LNCAP (cell line): Measurements from ENCODE around the gene NLRP9.

Source experiments
- TF ChIP-seq, protein P1 (sequence below): fragments of 450-650 bp; IDR thresholded peaks from 2 replicates; pipeline ENCODE4 v1.5.1; 2017; ENCODE audit warnings: mild to moderate bottlenecking

Gene NLRP9

DNA sequence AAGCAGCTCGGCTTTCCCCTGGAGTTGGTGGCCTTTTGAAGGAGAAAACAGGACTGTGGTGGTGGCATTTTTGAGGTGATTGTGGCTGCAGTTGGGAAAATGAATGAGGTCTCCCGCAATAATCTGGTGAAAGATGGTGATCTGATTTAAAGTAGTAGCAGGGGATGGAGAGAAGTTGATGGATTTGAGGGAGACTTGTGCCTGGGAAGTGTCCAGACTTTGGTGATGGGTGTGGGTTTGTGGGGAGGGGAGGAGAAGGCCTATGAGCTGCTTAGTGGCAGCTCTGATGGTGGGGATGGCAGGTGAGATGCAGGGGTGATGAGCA lies 67.2 kb downstream of the NLRP9 start:
- TF ChIP-seq, protein P1, sequence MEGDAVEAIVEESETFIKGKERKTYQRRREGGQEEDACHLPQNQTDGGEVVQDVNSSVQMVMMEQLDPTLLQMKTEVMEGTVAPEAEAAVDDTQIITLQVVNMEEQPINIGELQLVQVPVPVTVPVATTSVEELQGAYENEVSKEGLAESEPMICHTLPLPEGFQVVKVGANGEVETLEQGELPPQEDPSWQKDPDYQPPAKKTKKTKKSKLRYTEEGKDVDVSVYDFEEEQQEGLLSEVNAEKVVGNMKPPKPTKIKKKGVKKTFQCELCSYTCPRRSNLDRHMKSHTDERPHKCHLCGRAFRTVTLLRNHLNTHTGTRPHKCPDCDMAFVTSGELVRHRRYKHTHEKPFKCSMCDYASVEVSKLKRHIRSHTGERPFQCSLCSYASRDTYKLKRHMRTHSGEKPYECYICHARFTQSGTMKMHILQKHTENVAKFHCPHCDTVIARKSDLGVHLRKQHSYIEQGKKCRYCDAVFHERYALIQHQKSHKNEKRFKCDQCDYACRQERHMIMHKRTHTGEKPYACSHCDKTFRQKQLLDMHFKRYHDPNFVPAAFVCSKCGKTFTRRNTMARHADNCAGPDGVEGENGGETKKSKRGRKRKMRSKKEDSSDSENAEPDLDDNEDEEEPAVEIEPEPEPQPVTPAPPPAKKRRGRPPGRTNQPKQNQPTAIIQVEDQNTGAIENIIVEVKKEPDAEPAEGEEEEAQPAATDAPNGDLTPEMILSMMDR, result no peak

DNA sequence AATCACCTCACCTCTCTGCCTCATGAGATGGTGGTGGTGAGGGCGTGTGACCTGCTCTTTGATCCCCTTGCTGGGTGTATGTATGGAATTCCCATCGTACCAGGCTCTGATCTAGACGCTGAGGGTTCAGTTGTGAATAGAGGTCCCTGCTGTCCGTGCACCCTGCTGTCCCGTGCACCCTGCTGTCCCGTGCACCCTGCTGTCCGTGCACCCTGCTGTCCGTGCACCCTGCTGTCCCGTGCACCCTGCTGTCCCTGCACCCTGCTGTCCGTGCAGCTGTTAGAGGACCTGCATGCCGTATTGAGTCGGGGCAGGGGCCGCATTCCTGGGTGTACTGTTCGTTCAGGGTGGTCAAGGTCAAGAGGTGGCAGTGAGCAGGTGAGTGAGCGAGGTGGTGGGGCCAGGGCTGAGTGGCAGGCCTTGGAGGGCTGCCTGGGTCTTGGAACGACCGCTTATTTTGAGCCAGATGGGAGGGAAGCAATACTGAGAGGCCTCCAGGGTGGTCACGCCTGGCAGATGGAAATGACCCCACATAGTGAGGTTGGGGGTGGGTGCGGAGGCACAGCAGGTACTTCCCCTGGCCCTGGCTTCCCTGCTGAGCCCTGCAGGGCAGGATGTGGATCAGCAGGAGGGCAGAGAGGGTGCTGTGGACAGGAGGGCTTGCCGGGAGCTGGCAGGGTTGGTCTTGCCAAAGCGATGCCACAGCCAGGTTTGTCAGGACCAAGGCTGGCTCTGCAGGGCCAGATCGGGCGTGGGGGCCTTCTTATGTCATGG lies 67.7 kb downstream of the NLRP9 start:
- TF ChIP-seq, protein P1, result no peak

DNA sequence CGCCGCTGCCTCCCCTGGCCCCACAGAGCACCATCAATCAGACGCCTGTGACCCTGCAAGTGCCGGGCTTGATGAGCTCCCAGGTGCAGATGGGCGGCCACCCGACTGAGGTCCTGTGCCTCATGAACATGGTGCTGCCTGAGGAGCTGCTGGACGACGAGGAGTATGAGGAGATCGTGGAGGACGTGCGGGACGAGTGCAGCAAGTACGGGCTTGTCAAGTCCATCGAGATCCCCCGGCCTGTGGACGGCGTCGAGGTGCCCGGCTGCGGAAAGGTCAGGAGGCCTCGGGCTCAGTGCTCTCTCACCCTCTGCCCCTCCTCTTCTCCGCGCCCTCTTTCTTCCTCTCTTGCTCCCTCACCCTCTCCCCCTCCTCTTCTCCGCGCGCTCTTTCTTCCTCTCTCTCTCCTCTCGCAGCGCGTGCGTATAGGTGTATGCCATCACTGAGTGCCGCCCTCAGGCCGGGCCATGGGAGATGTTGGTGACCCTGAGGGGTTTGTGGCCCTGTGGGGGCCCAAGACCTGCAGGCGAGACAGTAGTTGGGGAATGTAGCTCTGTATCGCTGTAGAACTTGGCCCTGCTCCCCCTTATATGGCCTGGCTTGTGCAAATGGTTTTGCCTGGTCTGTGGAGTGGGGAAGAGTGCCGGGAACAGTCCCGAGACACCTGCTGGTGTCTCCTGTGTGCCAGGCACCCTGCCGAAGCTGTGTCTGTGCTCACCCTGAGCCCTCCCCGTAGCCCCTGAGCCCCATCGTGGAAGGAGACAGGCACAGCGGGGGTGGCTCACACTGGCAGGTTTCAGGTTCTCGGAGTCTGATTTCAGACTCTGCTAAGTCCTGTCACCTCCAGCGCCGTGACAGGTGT lies 68.6 kb downstream of the NLRP9 start:
- TF ChIP-seq, protein P1, result no peak

DNA sequence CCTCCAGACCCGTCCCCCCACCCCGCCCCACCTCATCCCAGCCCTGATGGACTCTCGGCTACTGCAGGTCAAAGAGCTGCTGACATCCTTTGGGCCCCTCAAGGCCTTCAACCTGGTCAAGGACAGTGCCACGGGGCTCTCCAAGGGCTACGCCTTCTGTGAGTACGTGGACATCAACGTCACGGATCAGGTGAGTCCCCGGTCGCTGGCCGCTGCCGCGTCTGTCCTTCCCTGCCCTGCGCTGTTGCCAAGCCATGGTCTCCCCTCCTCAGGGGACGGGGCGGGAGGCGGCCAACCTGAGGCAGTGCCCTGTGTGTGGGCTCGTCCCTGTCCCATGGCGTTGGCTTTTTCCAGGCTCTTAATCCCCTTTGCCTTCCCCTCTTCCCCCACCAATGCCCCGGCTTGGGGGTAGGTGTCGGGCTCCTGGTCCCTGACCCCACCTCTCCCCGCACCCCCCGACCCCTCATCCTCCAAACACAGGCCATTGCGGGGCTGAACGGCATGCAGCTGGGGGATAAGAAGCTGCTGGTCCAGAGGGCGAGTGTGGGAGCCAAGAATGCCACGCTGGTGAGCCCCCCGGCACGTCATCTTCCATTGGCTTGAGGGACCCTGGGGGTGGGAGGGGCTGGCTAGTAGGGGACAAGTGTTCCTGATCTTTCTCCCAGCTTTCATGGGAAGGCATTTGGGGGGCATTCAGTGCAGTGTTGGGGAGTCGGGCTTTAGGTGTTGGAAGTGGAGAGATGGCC lies 69.4 kb downstream of the NLRP9 start:
- TF ChIP-seq, protein P1, result no peak

DNA sequence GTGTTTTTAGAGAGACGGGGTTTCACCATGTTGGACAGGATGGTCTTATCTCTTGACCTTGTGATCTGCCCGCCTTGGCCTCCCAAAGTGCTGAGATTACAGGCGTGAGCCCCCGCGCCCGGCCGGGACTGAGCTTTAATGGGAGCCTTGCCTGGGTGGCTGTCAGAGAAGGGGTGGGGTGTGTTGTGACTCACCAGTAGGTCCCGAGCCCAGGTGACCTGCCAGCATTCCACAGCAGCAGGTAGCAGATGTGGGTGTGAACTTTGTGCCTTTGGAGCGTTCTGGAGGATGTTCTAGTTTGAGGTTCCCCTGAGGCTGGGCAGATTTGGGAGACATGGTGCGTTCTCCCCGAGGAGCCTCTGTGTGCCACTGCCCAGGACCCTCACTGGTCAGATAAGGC lies 70.2 kb downstream of the NLRP9 start:
- TF ChIP-seq, protein P1, result no peak

DNA sequence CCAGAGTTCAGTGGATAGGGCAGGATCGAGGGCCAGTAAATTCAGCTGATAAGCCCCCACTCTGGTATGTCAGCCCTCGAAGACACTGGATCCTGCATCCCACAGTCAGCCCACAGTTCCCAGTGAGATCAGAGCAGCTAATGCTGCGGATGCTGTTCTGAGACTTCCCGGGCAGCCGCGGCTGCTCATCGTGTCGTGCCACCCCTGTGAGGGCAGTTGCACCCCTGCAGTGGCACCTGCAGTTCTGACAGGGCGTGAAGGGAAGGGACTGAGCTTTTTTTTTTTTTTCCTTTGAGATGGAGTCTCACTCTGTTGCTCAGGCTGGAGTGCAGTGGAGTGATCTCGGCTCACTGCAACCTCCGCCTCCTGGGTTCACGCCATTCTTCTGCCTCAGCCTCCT lies 70.7 kb downstream of the NLRP9 start:
- TF ChIP-seq, protein P1, result no peak

DNA sequence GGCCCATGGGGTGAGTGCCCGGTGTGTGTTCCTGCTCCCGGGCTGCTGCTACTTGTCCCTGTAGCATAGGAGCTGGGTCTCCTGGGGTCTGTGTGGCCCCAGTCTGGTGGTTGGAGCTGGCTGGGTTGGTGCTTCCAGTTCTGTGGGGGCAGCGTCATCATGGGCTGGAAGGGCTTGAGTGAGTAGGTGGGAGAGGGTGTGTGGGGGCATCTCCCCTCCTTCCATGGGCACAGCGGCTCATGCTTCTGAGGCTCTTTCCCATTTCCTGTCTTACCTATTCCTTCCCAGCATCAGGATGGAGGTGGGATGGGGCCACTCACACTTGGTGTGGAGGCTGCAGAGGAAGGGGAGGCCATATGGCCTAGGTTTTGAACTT lies 71.2 kb downstream of the NLRP9 start:
- TF ChIP-seq, protein P1, result no peak
